Gastroesophageal sphincter (tissue), 3 donors: ENCODE data around the gene INPP5D.

ENCODE experiments used
- EP300 ChIP-seq: sonication (generic); formaldehyde crosslinking; IDR thresholded peaks from one replicate; pipeline ENCODE4 v1.6.1; 2017; ENCODE audit warnings: antibody characterized with exemption, mild to moderate bottlenecking
- POLR2A ChIP-seq, 2 donors: fragments of 450-650 bp; IDR thresholded peaks; one replicate each; pipeline ENCODE4 v1.6.1; 2017; ENCODE audit warnings: antibody characterized with exemption in 2 of 2, mild to moderate bottlenecking in 2 of 2, moderate library complexity in 1 of 2
- POLR2AphosphoS5 ChIP-seq: sonication (generic); formaldehyde crosslinking; IDR thresholded peaks from one replicate; pipeline ENCODE4 v1.6.1; 2017; ENCODE audit warnings: antibody characterized with exemption
- TF ChIP-seq, protein P1 (sequence below), 4 experiments: fragments of 200-600 bp in 2 of 4; fragments of 450-650 bp in 2 of 4; sonication (generic) in 1 of 4; IDR thresholded peaks; one replicate each; pipeline ENCODE4 v1.5.1; 2017 to 2019; ENCODE audit warnings: antibody characterized with exemption in 4 of 4, mild to moderate bottlenecking in 2 of 4, moderate library complexity in 2 of 4

DNA sequence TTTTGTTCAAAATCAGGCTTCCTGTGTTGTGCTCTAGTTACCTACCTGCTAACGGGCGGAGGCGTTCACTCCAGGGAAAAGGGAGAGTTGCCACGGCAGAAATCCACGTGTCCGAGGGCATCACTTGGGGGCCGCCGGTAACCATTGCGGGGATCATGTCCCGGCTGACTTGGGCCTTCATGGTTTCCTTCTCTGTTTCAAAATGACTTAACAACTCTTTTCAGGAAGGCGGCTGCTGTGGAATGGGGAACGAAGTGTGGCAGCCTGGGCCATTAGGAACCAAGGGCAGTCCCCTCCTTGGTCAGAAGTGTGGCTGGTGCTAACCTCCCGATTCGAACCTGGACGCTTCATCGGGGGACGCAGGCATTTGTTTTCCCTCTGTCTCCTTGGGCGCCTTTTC is 56.8 kb downstream of the INPP5D start:
- TF ChIP-seq, protein P1, sequence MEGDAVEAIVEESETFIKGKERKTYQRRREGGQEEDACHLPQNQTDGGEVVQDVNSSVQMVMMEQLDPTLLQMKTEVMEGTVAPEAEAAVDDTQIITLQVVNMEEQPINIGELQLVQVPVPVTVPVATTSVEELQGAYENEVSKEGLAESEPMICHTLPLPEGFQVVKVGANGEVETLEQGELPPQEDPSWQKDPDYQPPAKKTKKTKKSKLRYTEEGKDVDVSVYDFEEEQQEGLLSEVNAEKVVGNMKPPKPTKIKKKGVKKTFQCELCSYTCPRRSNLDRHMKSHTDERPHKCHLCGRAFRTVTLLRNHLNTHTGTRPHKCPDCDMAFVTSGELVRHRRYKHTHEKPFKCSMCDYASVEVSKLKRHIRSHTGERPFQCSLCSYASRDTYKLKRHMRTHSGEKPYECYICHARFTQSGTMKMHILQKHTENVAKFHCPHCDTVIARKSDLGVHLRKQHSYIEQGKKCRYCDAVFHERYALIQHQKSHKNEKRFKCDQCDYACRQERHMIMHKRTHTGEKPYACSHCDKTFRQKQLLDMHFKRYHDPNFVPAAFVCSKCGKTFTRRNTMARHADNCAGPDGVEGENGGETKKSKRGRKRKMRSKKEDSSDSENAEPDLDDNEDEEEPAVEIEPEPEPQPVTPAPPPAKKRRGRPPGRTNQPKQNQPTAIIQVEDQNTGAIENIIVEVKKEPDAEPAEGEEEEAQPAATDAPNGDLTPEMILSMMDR (IDR thresholded peaks at IDR 0.05): no peak
- TF ChIP-seq POLR2AphosphoS5: no peak
- no peak for TF ChIP-seq EP300
- TF ChIP-seq POLR2A (IDR thresholded peaks at IDR 0.05): no peak
